ENCODE data around the gene UCKL1.
"Not testable (repeated sequence)": the region's sequence is repeated elsewhere in the genome, so short reads cannot be mapped to it uniquely, and the experiment has no call there.

Gene UCKL1

DNA sequence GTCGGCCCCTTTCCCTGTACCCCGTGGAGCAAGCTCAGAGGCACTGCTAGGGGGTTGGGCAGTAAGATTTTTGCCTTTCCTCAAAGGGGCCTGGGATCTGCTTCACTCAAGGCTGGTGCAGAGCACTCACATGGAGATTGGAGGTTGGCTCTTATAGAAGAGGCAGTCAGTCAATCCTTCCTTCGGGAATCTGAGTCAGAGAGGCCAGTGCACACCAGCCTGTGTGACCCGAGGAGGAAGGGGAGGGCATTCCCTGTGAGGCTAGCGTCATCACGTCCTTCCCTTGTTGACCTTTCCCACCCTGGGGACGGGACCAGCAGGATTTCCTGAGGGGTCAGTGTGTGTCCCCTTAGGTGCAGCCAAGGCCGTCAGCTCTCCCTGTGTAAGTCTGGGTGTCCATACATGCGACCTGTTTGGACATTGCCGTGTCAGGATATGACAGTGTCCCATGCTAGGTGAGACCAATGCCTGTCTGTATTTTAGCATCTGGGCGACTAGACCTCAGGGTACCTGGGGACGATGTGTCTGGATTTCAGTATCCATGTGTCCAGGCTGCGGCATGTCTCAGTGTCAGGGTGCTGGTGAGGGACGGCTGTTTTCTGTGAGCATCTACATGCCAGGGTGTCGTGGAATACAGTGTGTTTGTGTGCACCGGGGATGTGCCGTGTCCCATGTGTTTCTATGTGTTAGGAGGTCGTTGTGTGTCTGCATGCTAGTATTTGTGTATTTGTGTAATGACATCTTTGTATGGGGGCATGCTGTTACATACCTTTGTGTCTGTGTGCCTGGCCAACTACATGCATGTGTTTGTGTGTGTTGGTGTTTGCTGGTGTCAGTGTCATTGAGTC lies 16.3 kb upstream of the UCKL1 start:
- no peak for DNase-seq (ENCODE audit: low read depth in 2 of 2)

- not testable (repeated sequence) for DNase-seq (ENCODE audit: low read depth in 2 of 2)
Measured at GRCh38 chr20:63971960-63972311, 15.7 kb upstream of the UCKL1 start.

DNA sequence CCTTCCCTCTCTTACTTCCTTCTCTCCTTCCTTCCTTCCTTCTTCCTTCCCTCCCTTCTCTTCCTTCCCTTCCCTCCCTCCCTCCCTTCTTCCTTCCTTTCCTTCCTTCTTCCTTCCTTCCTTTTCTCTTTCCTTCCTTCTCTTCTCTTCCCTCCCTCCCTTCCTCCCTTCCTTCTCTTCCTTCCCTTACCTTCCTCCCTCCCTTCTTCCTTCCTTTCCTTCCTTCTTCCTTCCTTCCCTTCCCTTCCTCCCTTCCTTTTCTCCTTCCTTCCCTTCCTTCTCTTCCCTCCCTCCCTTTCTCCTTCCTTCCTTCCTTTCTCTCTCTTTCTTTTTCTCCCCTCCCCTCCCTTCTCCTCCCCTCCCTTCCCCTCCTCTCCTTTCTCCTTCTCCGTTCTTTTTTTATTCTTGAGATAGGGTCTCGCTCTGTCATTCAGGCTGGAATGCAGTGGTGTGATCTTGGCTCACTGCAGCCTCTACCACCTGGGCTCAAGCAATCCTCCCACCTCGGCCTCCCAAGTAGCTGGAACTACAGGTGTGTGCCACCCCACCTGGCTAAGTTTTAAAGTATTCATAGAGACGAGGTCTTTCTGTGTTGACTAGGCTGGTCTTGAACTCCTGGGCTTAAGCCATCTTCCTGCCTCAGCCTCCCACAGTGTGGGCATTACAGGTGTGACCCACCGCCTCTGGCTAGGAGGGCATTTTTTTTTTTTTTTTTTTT lies 14.7 kb upstream of the UCKL1 start:
- DNase-seq (ENCODE audit: low read depth in 2 of 2): no peak

- peak in 1 of 2 donors; percentile 66 for DNase-seq (ENCODE audit: low read depth in 2 of 2)
Measured at GRCh38 chr20:63969838-63970713, 13.9 kb upstream of the UCKL1 start, which contains the start of gene ZNF512B. TSS of gene ZNF512B (minus strand) at chr20:63969930. CDS start at chr20:63967950, 1,980 bp downstream.

DNA sequence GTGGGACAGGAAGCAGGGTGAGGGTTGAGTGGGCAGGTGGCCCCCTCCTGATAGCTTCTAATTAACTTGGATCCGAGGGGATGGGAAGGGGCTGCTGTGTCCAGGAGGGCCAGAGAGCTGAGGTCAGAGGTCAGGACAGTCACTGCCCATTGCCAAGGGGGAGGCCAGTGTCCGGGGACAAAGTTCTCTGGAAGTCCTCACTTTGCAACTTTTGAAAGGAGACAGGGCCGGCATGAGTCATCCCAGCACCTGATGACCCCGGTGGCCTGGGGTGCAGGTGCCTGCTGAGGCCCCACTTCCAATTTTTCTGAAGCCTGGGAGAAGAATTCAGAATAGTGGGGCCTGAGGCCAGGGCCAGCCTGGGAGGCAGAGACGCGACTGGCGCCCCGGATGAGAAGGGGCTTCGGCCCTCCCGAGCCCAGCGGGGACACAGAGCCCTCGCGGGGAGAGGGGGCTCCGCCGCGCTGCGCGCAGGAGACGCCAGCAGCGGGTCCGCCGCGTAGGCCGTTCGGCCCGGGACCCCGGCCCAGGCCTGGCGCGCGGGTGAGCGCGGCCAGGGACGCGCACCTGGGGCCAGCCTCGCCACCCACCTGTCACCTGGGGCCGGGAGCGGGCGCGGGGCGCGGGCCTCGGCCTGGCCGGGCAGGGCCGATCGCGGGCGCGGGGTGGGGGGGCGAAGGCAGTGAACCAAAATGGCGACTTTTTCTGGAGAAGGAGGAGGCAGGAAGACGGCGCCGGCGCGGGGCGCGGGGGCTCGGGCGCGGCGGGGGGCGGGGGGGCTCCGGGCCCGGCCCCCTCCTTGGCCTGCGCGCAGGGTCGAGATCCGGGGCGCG lies 12.9 kb upstream of the UCKL1 start:
- DNase-seq (ENCODE audit: low read depth in 2 of 2): no peak

DNA sequence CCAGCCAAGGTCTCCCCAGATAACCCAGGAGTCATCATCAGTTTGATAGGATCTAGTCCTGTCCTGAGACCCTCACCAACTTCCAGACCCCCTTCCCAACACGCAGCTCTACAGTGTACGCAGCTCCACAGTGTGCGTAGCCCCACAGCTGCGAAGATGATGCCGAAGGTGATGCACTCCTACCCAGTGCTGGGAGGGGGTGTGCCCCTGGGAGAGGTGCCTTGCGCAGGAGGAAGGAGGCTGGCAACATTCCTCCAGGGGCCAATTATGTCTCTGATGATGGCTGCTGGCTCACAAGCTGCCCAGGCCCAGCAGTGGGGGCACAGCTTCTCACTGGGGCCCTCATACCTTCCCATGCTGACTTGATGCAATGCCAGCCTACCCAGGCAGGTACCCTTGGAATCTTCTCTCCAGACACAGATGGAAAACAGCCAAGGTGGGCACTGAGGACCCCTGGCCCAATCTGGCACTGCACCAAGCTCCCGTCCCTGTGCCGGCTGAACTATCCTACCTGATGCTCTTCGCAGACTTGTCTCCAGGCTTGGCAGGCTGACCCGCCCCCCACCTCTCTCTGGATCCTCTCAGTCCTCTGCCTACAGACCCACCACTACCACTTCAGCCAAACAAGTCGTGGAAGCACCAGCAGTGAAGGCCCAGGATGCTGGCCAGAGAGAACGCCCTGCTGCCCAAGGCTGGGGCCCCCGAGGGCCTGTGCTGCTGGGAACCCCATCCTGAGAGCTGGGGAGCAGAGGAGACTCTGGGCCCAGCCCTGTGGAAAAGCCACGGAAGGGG lies 12.1 kb upstream of the UCKL1 start:
- DNase-seq (ENCODE audit: low read depth in 2 of 2): no peak

GRCh38 chr20:63967330-63968135 lies 11.3 kb upstream of the UCKL1 start:
- no peak for DNase-seq (ENCODE audit: low read depth in 2 of 2)

DNA sequence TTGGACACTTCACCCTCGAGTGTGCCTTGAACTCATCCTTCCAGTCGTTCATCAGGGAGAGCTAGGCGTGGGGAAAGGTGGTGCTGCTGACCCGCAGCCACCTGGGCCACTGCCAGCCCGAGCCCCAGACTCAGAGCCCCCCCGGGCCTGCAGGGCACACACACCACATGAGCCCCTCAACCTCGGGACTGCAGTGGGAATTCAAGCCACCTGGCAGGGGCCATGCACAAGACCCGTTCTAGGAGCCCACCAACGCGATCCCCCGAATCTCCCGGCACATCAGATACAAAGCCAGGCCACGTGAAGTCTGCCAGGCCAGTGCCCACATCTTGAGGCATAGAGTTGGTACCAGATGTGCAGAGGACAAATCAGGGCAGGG lies 10.7 kb upstream of the UCKL1 start:
- DNase-seq (ENCODE audit: low read depth in 2 of 2): no peak

DNA sequence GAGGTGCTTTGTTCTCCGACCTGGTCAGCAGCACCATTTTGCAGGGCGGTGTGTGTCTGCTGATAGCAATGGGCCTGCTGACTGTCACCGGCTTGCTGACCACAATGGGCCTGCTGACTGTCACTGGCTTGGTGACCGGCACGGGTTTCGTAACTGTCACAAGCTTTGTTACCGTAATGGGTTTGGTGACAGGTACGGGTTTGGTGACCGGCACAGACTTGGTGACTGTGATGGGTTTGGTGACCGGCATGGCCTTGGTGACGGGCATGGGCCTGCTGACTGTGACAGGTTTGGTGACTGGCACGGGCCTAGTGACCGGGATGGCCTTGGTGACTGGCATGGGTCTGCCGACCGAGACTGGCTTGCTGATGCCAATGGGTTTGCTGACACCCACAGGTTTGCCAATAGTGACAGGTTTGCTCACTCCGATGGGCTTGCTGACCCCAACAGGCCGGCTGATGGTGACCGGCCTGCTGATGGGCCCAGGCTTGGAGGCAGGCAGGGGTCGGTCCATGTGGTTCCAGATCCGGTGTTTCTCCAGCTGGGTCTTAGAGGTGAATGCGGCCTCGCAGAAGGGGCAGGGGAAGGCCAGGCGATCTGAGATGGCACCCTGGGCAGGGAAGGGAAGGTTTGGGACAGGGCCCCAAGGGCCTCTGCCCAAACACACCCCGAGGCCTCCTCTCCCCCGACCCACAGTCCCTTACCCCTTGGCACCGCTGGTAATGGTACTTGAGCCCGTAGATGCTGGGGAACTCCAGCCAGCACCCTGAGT lies 10.1 kb upstream of the UCKL1 start:
- DNase-seq (ENCODE audit: low read depth in 2 of 2): no peak

GRCh38 chr20:63964412-63964811 lies 8.2 kb upstream of the UCKL1 start:
- DNase-seq (ENCODE audit: low read depth in 2 of 2): no peak

DNA sequence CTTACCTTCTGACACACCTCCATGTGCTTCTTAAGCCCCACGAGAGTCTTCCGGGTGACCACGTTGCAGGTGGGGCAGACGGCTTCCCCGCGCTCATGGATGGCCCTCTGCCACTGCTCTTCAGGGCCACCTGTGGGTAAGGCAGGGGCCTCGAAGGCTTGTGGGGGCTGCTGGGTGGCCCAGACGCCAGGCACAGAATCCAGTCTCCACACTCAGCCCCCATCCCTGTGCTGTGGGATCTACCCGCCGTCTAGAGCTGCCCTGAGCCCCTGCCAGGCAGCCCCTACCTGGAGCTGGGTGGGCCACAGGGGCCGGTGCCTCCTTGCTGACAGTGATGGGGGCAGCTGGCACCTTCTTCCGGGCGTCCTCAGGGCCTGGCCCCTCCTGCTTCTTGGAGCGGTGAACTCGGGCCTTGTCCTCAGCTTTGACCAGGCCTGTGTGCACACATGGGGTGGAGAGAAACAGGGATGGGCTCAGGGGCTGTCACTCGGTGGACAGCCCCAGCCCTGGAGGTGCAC lies 7.6 kb upstream of the UCKL1 start:
- no peak for DNase-seq (ENCODE audit: low read depth in 2 of 2)

- no peak for DNase-seq (ENCODE audit: low read depth in 2 of 2)
Measured at GRCh38 chr20:63963348-63963741, 7.1 kb upstream of the UCKL1 start.

- no peak for DNase-seq (ENCODE audit: low read depth in 2 of 2)
Measured at GRCh38 chr20:63962426-63963347, 6.5 kb upstream of the UCKL1 start.

DNA sequence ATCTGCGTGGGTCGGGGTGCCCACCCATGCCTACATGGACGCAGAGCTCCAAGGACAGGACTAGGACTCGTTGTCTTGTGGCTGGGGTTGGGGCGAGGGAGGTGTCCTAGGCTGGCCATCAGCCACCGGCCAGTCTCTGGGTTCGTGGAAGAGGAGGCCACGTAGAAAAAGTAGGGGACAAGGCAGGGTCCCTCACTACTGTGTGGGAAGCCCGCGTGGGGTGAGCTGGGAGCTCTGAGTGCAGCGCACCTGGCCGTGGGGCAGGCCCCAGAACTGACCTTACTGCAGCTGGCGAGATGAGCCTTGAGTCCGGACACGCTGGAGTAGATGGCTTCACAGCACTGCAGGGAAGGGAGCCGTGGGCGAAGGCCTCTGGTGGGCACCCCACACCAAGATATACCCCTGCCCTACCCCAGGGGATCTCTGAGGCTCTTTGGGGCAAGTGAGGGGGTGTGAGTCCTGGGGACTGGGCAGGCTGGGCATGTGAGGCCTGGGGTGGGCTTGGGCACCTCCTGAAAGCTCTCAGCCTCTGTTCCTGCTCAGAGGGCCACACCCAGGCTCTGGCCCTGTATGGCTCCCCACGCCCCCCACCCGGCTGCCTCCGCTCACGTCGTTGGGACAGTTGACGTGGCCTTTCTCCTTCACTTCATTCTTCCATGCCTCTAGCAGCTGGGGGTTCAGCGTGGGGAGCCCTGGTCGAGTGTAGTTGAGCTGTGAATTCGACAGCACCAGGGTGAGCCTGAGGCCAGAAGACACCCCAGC lies 5.6 kb upstream of the UCKL1 start:
- DNase-seq (ENCODE audit: low read depth in 2 of 2): no peak

GRCh38 chr20:63960654-63961621 lies 4.7 kb upstream of the UCKL1 start:
- DNase-seq (ENCODE audit: low read depth in 2 of 2): not testable (repeated sequence)

DNA sequence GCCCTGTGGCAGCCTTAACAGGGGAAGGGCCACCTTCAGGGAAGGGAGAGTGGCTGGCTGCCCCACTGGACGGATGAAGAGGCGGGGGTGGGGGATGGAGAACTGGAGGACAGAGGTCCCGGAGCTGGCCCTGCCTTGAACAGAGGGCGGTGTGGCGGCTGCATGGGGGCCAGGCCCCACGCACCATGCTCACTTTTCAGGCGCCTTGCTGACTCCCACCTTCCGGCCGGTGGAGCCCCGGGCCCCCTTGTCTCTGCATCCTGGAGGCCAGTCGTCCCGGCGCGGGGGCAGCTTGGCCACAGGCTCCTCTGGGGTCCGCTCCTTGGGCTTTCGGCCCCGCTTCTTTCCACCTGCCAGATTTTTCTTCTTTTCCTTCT lies 3.5 kb upstream of the UCKL1 start:
- no peak for DNase-seq (ENCODE audit: low read depth in 2 of 2)

All from stimulated activated CD4-positive, alpha-beta T cell treated with anti-CD3 and anti-CD28 coated beads, Interleukin-1b, Interleukin-23, amount 100 ng/mL, for 4 hours (primary cell).